Progenitor cell of endocrine pancreas (in vitro differentiated cells): ENCODE data around the gene CALHM3. TPM values are rescaled to one million over a fixed set of nuclear protein-coding genes. Genes with fewer than 3 reads are reported as not detected.

Source experiments
- DNase-seq: peaks from one replicate; pipeline ENCODE4 v3.0.0; 2021; ENCODE audit warnings: low spot score; ENCODE audit not compliant: unreplicated experiment
- H3K27ac Mint-ChIP-seq: 2 replicates; pipeline ENCODE4 v1.8.0; 2021; ENCODE audit warnings: mild to moderate bottlenecking, moderate library complexity, mixed read lengths
- H3K27me3 Mint-ChIP-seq: 2 replicates; pipeline ENCODE4 v1.8.0; 2021; ENCODE audit warnings: mixed read lengths
- H3K36me3 Mint-ChIP-seq: 2 replicates; pipeline ENCODE4 v1.8.0; 2022; ENCODE audit warnings: mixed read lengths; ENCODE audit not compliant: insufficient read depth
- H3K4me1 Mint-ChIP-seq: 2 replicates; pipeline ENCODE4 v1.8.0; 2021; ENCODE audit warnings: low read depth, mixed read lengths
- H3K4me3 Mint-ChIP-seq: 2 replicates; pipeline ENCODE4 v1.8.0; 2021; ENCODE audit warnings: low read depth, mild to moderate bottlenecking, moderate library complexity, mixed read lengths
- H3K9me3 Mint-ChIP-seq: 2 replicates; pipeline ENCODE4 v1.8.0; 2021; ENCODE audit warnings: low read depth, mixed read lengths
- CTCF ChIP-seq: fragments of 200-600 bp; sonication (generic); IDR thresholded peaks from one replicate; pipeline ENCODE4 v1.5.0; 2021; ENCODE audit warnings: antibody characterized with exemption, mild to moderate bottlenecking; ENCODE audit not compliant: unreplicated experiment
- total RNA-seq: library from RNA; stranded (reverse); gene quantifications from 2 replicates; pipeline ENCODE4 v1.2.1, GENCODE V29; 2021

Gene CALHM3
- total RNA-seq, 1 donor from 2014 or later, result 0.41 TPM

- H3K27ac Mint-ChIP-seq, result no peak overlapping the region
- H3K4me3 Mint-ChIP-seq, result no peak overlapping the region
- no peak for TF ChIP-seq CTCF
- no peaks in the 10 kb centered on the region for H3K9me3 Mint-ChIP-seq
- no peaks in the 10 kb centered on the region for H3K36me3 Mint-ChIP-seq
- DNase-seq, result no peak
- peaks cover 9% of the 10 kb centered on the region for H3K27me3 Mint-ChIP-seq
- H3K4me1 Mint-ChIP-seq, result no peaks in the 10 kb centered on the region
Measured at GRCh38 chr10:103463499-103463898, 15.5 kb downstream of the CALHM3 start.

GRCh38 chr10:103459615-103460014 lies 19.4 kb downstream of the CALHM3 start:
- Mint-ChIP-seq H3K9me3 (no peaks in the 10 kb centered on the region), H3K27me3 (no peaks in the 10 kb centered on the region), H3K27ac (no peak overlapping the region), H3K36me3 (no peaks in the 10 kb centered on the region), H3K4me3 (no peak overlapping the region), H3K4me1 (no peaks in the 10 kb centered on the region)
- DNase-seq, result no peak
- no peak for TF ChIP-seq CTCF

GRCh38 chr10:103458720-103459119 lies 20.3 kb downstream of the CALHM3 start, which contains the start of gene CALHM1:
Gene CALHM1, minus strand, starts transcription at chr10:103458900. Its CDS starts 149 bp downstream, at chr10:103458751.
- no peaks in the 10 kb centered on the region for H3K9me3 Mint-ChIP-seq
- H3K27me3 Mint-ChIP-seq, result no peaks in the 10 kb centered on the region
- no peaks in the 10 kb centered on the region for H3K36me3 Mint-ChIP-seq
- H3K4me1 Mint-ChIP-seq, result no peaks in the 10 kb centered on the region
- H3K27ac Mint-ChIP-seq, result no peak within 1 kb of the TSS
- DNase-seq, result no peak
- no peak within 1 kb of the TSS for H3K4me3 Mint-ChIP-seq
- no peak for TF ChIP-seq CTCF

- no peaks in the 10 kb centered on the region for H3K9me3 Mint-ChIP-seq
- DNase-seq, result no peak
- TF ChIP-seq CTCF, result no peak
- H3K27ac Mint-ChIP-seq, result no peak overlapping the region
- no peak overlapping the region for H3K4me3 Mint-ChIP-seq
- no peaks in the 10 kb centered on the region for H3K4me1 Mint-ChIP-seq
- no peaks in the 10 kb centered on the region for H3K27me3 Mint-ChIP-seq
- H3K36me3 Mint-ChIP-seq, result no peaks in the 10 kb centered on the region
Measured at GRCh38 chr10:103457896-103458583, 21.0 kb downstream of the CALHM3 start.

- no peak overlapping the region for H3K27ac Mint-ChIP-seq
Measured at GRCh38 chr10:103457176-103457712, 21.8 kb downstream of the CALHM3 start.

More at GRCh38 chr10:103457176-103457712, 21.8 kb downstream of the CALHM3 start:
- Mint-ChIP-seq H3K36me3 (no peaks in the 10 kb centered on the region), H3K4me1 (no peaks in the 10 kb centered on the region), H3K27me3 (no peaks in the 10 kb centered on the region), H3K4me3 (no peak overlapping the region), H3K9me3 (no peaks in the 10 kb centered on the region)
- no peak for TF ChIP-seq CTCF
- no peak for DNase-seq
